ENCODE measurements around the gene CPNE8. TPM values are rescaled to one million over a fixed set of nuclear protein-coding genes. Genes with fewer than 3 reads are reported as not detected.

CPNE8 gene
- total and polyA plus RNA-seq, 10 of the 15 experiments (the other 5 are each of a cell fraction or from before 2014, with no cell fraction given) = 11.3 to 38.4 (median 18.9) TPM

DNA sequence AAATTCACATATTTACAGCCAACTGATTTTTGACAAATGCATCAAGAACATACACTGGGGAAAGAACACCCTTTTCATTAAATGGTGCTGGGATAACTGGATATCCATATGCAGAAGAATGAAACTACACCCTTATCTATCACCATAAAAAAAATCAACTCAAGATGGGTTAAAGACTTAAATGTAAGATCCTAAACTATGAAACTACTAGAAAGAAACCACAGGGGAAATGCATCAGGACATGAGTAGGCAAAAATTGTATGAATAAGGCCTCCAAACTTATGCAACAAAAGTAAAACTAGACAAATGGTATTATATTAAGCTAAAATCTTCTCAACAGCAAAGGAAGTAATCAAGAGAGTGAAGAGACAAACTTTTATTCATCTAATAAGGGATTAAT is 242.6 kb downstream of the CPNE8 start:
- SMC1A ChIA-PET (ENCODE audit: uncharacterized antibody, unreplicated experiment) = interaction anchor here (1.1 to 4.3 kb wide), 3 partner anchors 12 to 255 kb away, joined by 3 to 27 read pairs (median 3); partner anchors contain the start of gene CPNE8
- BruUV-seq (replicated peaks) = no TSS peak
- Histone ChIP-seq H3K36me3 (ENCODE audit: control insufficient read depth in 2 of 2, insufficient read depth in 2 of 2, low read length in 1 of 2) (no peaks in the 10 kb centered on the region; a peak in 1 of 4 replicates), H4K20me1 (ENCODE audit: control insufficient read depth, insufficient read depth) (no peaks in the 10 kb centered on the region), H3K9me3 (replicated peaks; ENCODE audit: control insufficient read depth, insufficient read depth, low read length) (peaks cover 5% of the 10 kb centered on the region; the same call in 2 of the 3 replicates), H3K27ac (ENCODE audit: control insufficient read depth, insufficient read depth) (no peak overlapping the region), H3K4me1 (ENCODE audit: control insufficient read depth, insufficient read depth, low read length) (no peaks in the 10 kb centered on the region), H3K9ac (ENCODE audit: control insufficient read depth, insufficient read depth, low read length) (no peak overlapping the region), H3K4me2 (ENCODE audit: control insufficient read depth, insufficient read depth) (no peak overlapping the region), H2AFZ (ENCODE audit: control insufficient read depth, low read depth, low read length) (no peak overlapping the region), H3K79me2 (ENCODE audit: control insufficient read depth, insufficient read depth, low read length) (no peaks in the 10 kb centered on the region), H3K27me3 (replicated peaks in 1 of 2; ENCODE audit: control insufficient read depth in 2 of 2, insufficient read depth in 2 of 2, low read length in 1 of 2) (no peaks in the 10 kb centered on the region), H3K4me3 (no peak overlapping the region)
- FAIRE-seq (no peak), DNase-seq (ENCODE audit: low read depth, low spot score) (no peak), ATAC-seq (no peak)
- intact Hi-C loops (cut with micrococcal nuclease; ENCODE audit: unreplicated experiment) (loop anchor here (10.0 kb wide), 2 partner anchors 328 to 442 kb away; no protein-coding TSS in a partner anchor), in situ Hi-C loops (cut with MboI) (loop anchor here (25.0 kb wide), 1 partner anchor 449 kb away; no protein-coding TSS in a partner anchor)
- CTCF ChIA-PET = interaction anchor here (0.6 to 1.4 kb wide), 3 partner anchors 114 to 248 kb away, joined by 3 to 4 read pairs (median 3); no protein-coding TSS in a partner anchor
- TF ChIP-seq GABPA (IDR thresholded peaks at IDR 0.05; ENCODE audit: low read depth) (no peak), RB1 (IDR thresholded peaks at IDR 0.05; ENCODE audit: borderline replicate concordance) (no peak), JUND (IDR thresholded peaks at IDR 0.05; ENCODE audit: low read depth, low read length) (no peak), CREB1 (IDR thresholded peaks at IDR 0.05; ENCODE audit: low read depth) (no peak), FOXK2 (IDR thresholded peaks at IDR 0.05) (no peak), SREBF2 (IDR thresholded peaks at IDR 0.05; ENCODE audit: low read length) (no peak), RAD21 (IDR thresholded peaks at IDR 0.05; ENCODE audit: insufficient read depth, low read depth, low read length) (no peak)
- TF ChIP-seq, protein P1, sequence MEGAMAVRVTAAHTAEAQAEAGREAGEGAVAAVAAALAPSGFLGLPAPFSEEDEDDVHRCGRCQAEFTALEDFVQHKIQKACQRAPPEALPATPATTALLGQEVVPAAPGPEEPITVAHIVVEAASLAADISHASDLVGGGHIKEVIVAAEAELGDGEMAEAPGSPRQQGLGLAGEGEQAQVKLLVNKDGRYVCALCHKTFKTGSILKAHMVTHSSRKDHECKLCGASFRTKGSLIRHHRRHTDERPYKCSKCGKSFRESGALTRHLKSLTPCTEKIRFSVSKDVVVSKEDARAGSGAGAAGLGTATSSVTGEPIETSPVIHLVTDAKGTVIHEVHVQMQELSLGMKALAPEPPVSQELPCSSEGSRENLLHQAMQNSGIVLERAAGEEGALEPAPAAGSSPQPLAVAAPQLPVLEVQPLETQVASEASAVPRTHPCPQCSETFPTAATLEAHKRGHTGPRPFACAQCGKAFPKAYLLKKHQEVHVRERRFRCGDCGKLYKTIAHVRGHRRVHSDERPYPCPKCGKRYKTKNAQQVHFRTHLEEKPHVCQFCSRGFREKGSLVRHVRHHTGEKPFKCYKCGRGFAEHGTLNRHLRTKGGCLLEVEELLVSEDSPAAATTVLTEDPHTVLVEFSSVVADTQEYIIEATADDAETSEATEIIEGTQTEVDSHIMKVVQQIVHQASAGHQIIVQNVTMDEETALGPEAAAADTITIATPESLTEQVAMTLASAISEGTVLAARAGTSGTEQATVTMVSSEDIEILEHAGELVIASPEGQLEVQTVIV (IDR thresholded peaks at IDR 0.05; ENCODE audit: borderline replicate concordance, partially characterized antibody) = no peak
- TF ChIP-seq, protein P2, sequence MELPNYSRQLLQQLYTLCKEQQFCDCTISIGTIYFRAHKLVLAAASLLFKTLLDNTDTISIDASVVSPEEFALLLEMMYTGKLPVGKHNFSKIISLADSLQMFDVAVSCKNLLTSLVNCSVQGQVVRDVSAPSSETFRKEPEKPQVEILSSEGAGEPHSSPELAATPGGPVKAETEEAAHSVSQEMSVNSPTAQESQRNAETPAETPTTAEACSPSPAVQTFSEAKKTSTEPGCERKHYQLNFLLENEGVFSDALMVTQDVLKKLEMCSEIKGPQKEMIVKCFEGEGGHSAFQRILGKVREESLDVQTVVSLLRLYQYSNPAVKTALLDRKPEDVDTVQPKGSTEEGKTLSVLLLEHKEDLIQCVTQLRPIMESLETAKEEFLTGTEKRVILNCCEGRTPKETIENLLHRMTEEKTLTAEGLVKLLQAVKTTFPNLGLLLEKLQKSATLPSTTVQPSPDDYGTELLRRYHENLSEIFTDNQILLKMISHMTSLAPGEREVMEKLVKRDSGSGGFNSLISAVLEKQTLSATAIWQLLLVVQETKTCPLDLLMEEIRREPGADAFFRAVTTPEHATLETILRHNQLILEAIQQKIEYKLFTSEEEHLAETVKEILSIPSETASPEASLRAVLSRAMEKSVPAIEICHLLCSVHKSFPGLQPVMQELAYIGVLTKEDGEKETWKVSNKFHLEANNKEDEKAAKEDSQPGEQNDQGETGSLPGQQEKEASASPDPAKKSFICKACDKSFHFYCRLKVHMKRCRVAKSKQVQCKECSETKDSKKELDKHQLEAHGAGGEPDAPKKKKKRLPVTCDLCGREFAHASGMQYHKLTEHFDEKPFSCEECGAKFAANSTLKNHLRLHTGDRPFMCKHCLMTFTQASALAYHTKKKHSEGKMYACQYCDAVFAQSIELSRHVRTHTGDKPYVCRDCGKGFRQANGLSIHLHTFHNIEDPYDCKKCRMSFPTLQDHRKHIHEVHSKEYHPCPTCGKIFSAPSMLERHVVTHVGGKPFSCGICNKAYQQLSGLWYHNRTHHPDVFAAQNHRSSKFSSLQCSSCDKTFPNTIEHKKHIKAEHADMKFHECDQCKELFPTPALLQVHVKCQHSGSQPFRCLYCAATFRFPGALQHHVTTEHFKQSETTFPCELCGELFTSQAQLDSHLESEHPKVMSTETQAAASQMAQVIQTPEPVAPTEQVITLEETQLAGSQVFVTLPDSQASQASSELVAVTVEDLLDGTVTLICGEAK (IDR thresholded peaks at IDR 0.05; ENCODE audit: borderline replicate concordance) = no peak
- TF ChIP-seq, protein P3, sequence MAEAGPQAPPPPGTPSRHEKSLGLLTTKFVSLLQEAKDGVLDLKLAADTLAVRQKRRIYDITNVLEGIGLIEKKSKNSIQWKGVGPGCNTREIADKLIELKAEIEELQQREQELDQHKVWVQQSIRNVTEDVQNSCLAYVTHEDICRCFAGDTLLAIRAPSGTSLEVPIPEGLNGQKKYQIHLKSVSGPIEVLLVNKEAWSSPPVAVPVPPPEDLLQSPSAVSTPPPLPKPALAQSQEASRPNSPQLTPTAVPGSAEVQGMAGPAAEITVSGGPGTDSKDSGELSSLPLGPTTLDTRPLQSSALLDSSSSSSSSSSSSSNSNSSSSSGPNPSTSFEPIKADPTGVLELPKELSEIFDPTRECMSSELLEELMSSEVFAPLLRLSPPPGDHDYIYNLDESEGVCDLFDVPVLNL (IDR thresholded peaks at IDR 0.05; ENCODE audit: low read depth, low read length) = no peak
- TF ChIP-seq, protein P4, sequence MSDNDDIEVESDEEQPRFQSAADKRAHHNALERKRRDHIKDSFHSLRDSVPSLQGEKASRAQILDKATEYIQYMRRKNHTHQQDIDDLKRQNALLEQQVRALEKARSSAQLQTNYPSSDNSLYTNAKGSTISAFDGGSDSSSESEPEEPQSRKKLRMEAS (IDR thresholded peaks at IDR 0.05; ENCODE audit: low read depth, low read length) = no peak
- TF ChIP-seq, protein P5, sequence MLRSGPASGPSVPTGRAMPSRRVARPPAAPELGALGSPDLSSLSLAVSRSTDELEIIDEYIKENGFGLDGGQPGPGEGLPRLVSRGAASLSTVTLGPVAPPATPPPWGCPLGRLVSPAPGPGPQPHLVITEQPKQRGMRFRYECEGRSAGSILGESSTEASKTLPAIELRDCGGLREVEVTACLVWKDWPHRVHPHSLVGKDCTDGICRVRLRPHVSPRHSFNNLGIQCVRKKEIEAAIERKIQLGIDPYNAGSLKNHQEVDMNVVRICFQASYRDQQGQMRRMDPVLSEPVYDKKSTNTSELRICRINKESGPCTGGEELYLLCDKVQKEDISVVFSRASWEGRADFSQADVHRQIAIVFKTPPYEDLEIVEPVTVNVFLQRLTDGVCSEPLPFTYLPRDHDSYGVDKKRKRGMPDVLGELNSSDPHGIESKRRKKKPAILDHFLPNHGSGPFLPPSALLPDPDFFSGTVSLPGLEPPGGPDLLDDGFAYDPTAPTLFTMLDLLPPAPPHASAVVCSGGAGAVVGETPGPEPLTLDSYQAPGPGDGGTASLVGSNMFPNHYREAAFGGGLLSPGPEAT (IDR thresholded peaks at IDR 0.05; ENCODE audit: low read depth) = no peak
- POLR2A ChIA-PET = no interaction called here
- RAD21 ChIA-PET (ENCODE audit: unreplicated experiment) = interaction anchor here (1.3 kb wide), 1 partner anchor 256 kb away, joined by 4 read pairs; no protein-coding TSS in a partner anchor
